NCI-H446 (cell line): ENCODE measurements around the gene SLC10A2.
"Not testable (repeated sequence)": the region's sequence is repeated elsewhere in the genome, so short reads cannot be mapped to it uniquely, and the experiment has no call there.

Source experiments
- DNase-seq, 2 experiments: peaks; one replicate each; lab custom pipeline; 2025; lab: John Stamatoyannopoulos, UW

SLC10A2 gene, protein sequence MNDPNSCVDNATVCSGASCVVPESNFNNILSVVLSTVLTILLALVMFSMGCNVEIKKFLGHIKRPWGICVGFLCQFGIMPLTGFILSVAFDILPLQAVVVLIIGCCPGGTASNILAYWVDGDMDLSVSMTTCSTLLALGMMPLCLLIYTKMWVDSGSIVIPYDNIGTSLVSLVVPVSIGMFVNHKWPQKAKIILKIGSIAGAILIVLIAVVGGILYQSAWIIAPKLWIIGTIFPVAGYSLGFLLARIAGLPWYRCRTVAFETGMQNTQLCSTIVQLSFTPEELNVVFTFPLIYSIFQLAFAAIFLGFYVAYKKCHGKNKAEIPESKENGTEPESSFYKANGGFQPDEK

DNA sequence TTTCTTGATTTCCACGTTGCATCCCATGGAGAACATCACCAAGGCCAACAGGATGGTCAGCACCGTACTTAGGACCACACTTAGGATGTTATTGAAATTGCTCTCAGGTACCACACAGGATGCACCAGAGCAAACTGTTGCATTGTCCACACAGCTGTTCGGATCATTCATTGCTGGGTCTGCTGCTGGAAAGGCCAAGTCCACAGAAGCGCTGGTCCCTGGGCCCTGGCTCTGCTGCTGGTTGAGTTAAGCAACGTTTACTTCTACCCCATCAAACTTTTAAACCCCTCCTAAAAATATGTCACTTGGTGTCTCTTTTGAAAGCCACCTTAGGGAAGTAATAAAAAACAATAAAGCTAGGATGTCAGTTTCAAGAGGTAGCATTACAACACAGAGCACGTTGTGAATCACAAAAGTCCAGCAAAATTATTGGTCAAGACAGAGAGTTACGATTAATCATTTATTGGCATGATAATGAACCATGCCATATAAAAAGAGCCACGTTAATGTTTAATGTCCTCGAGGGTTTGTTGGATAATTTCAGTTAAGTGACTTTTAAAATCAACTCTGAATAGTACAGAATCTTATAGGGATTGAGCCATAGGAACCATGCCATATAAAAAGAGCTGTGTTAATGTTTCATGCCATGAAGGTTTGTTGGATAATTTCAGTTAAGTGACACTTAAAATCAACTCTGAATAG lies at the start of gene SLC10A2:
SLC10A2 (minus strand) TSS at position 339 of the 702 bp plus-strand sequence; CDS start at position 171, 168 bp downstream.
- no peak for DNase-seq

DNA sequence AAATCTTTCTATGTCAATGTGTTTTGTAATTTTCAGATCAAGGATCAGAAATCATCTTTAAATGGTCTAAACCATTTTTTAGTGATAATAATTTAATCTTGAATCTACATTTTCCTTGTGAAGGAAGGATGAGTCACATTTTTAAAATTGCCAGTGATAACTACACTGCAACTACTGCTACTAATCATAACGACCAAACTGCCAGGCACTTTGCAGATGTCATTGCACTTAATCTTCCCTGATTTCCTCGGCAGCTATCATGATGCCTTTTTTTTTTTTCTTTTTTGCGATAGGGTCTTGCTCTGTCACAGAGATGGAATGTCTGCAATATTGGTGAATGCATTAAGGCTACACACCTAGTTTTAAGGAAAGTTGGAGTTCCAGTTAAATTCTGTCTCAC lies 41.4 kb upstream of the SLC10A2 start:
- DNase-seq = no peak

DNA sequence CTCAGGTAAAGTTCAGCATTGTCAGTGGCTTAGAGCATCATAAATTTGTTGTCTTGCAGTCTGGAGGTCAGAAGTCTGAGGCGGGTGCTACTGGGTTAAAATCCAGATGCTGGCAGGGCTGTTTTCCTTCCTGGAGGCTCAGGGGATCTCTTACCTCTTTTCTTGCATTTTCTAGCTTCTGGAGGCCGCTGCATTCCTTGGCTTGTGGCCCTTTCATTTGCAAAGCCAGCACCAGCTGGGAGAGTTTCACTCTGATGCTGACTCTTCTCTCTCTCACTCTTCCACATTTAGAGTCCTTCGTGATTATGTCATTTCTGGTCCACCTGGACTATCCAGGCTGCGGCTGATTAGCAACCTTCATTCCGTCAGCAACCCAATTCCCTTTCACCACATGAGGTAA lies 38.1 kb upstream of the SLC10A2 start:
- no peak for DNase-seq

DNA sequence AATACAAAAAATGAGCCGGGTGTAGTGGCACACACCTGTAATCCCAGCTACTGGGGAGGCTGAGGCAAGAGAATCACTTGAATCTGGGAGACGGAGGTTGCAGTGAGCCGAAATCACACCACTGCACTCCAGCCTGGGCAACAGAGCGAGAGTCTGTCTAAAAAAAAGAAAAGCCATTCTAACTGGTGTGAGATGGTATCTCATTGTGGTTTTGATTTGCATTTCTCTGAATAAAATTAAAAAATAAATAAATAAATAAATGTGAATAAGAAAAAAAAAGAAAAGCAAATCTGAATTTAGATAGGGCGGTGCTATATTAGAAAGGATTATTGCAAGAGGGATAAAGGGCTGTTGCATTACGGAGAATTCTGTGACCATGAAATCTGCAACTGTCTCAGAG lies 37.2 kb upstream of the SLC10A2 start:
- not testable (repeated sequence) for DNase-seq

DNA sequence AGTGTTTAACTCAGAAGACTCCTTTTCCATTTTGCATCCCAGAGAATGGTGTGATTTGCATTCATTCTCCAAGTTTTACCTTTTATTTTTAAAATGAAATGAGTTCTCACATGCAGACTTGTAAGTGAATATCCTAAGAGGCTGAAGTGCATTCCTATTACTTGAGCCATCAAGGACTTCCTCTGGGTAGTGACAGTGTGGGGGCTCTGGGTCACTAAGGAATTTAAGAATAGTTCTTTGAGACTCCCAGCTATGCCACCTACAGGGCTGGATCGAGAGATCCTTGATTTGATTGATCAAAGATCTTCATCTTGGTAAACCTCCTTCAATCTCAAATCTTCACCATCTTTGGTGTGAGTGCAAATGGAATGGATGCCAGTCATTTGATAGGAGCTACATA lies 36.3 kb upstream of the SLC10A2 start:
- DNase-seq = no peak

DNA sequence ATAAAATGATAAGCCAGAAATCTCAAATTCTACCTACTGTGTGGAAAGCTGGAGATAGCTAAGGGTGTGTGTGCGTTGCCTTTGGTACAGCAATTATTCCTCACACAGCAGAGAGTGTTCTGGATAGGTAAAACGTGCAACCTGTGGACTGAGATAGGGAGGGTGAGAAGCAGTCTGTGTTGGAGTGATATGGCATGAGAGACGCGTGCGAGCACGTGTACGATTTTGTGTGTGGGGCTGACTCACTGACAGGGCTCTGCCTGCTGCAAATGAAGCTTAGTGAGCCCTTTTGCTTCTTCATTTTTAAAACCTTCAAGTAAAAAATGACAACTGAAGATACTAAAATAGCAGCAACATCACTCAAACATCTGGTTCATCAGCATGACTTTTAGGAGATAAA lies 35.7 kb upstream of the SLC10A2 start:
- DNase-seq = no peak

DNA sequence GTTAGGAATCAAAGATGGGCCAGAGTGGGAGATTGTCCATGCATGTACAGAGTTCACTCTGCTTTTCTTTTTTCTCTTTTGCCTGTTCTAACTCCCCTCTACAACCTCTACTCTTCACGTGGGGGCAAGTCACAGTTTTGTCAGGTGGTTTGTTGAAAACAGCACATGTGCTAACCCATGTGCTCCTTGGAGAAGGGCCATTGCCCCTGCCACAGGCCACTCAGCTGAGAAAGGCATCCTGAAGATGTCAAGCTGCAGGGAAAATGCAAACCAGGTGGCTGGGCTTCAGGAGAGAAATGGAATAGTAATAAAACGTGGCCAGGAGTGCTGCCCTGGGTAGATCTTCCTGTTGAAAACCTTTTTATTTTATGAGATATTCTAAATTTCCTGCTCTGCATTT lies 35.3 kb upstream of the SLC10A2 start:
- DNase-seq = no peak

DNA sequence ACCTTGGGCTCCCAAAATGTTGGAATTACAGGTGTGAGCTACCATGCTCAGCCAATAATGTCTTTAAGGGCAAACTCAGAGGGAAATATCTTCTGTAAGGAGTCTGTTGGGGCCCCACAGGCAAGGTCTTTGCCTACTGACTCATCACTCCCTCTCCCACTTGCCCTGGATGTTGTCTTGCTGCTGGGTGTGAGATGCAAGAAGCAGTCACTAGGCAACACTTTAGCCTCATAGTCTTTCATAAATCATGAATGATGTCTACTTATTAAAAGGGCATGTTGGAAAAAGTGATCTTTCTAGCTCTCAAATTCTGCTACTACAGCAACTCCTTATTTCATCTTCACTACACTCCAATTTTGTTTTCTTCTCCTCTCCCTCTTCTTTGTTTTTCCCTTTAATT lies 34.6 kb upstream of the SLC10A2 start:
- DNase-seq = no peak

DNA sequence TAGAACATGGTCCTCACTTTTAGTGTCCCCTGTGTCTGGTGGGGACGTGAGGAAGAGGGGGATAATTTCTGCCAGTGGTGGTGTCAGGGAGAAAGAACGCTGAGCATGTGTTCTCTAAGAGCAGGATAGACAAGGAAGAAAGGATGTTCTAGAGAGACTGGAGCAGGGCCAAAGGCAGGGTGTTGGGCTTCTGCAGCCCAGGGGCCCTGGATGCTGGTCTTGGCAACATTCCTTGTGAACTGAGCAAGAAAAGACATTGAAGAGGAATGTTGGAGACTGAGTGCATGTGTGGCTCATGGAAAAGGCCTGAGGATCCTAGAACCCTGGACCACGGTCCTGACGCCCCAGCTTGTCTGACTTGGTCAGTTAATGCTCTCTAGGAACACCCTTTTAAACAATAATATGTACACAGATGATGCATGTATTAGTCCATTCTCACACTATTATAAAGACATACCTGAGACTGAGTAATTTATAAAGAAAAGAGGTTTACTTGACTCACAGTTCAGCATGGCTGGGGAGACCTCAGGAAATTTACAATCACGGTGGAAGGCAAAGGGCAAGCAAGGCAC lies 33.6 kb upstream of the SLC10A2 start:
- DNase-seq = no peak

DNA sequence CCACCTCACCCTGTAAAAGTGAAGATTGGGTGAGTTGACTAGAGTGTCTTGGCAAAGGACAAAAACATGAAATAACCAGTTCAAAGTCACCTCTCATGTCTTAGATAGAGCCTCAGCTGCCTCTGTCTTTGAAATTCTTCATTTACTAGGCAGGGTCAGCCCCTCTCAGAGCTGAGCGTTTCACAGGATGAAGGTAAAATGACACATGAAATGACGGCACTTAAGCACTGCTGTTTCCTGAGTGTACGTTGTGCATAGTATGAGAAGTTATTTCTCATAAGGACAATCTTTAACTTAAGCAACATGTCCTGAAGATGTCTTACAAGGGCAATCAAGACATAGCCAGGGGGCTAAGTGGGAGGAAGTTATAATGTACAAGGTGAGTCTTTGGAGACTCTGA lies 32.3 kb upstream of the SLC10A2 start:
- DNase-seq = no peak

DNA sequence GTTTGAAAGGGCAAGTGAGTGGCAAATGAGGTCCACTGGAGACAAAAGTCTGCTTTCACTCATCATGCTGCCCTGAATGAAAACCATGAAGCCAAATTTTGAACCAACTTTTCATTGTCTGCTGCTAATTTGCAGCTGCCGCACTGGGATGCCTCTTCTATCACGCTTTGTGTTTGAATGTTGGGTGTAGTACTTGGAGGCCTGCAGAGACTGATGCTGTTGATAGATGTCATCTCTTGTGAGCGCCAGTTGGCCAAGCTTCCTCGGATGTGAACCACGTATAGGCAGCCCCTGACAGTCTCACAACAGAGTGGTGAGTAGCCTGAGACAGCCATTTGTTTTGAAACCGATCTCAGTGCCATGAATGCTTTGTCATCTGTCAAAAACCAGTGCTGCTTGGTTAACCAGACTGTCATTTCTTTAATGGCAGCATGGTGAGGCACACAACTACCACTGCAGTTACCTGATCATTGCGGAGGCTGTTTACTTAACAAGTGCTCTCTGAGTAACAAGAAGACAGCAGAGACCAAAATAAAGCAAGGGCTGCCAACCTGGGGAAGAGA lies 31.2 kb upstream of the SLC10A2 start:
- no peak for DNase-seq

DNA sequence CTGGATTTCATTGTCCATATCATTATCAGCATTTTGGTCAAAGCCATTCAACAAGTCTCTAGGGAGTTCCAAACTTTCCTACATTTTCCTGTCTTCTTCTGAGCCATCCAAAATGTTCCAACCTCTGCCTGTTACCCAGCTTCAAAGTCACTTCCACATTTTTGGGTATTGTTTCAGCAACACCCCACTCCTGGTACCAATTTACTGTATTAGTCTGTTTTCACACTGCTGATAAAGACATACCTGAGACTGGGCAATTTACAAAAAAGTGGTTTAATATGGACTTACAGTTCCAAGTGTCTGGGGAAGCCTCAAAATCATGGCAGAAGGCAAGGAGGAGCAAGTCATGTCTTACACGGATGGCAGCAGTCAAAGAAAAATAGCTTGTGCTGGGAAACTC lies 27.4 kb upstream of the SLC10A2 start:
- not testable (repeated sequence) for DNase-seq

DNA sequence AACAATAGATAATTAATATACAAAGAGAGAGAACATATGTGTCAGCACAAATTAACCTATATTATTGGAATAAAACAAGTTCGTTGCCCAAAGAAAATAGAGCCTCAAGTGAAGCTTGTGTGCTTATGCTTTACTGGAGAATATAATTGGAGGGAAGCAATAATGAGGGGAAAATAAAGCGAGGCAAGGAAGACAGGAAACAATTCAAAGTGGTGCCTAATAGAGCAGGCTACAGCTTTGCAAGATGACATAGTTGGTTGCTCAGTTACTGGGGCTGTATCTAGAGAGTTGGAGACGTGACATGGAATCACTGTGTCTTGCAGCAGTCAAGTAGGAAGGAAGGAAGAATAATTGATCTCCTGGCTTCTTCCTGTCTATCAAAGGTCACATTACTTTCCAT lies 21.1 kb upstream of the SLC10A2 start:
- no peak for DNase-seq

DNA sequence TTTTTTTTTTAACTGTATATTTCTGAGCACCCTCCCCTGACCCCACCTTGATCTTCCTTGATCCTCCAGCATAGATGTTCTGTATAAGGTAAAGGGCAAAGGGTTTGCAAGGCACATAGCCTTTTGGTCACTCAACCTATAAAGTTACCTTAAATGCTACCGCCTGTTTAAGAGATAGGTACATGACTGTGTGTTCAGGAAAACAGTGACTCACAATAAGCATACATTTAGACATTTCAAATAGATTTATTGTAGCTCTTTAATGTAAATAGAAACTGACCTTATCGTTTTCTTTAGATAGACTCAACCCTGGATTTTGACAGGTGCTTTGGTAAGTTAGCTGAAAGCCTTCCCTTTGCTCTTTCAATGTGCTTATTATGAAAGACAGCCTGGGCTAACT lies 15.2 kb upstream of the SLC10A2 start:
- DNase-seq = no peak

DNA sequence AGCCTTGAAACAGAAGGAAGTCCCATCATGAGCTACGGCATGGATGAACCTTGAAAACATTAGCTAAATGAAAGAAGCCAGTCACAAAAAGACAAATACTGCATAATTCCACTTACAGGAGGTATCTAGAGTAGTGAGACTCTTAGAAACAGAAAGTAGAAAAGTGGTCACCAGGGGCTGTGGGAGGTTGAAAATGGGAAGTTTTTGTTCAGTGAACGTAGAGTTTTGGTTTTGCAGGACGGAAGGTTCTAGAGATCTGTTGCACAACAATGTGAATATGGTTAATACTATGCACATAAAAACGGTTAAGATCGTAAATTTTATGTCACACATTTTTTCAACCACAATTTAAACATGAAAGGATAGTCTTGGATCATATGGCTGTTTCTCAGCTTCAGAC lies 11.9 kb upstream of the SLC10A2 start:
- DNase-seq = no peak

DNA sequence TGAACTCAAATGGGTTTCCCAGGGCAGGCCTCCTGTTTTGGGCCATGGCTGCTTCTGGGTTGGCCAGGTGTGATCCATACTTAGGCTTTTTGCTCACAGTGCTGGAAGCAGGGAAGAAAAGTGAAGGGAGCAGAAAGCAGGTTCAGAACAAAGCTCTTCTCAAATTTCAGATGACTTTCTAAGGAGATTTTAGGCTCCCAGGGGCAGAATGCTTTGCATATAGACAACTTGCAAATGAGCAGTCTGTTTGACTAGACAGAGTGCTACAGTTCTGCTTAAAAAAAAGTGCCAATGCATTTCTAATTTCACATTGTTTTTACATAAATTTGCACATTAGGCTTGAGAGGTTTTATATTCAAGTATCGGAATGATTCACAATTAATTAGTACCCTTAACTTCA lies 2.6 kb upstream of the SLC10A2 start:
- DNase-seq = no peak

DNA sequence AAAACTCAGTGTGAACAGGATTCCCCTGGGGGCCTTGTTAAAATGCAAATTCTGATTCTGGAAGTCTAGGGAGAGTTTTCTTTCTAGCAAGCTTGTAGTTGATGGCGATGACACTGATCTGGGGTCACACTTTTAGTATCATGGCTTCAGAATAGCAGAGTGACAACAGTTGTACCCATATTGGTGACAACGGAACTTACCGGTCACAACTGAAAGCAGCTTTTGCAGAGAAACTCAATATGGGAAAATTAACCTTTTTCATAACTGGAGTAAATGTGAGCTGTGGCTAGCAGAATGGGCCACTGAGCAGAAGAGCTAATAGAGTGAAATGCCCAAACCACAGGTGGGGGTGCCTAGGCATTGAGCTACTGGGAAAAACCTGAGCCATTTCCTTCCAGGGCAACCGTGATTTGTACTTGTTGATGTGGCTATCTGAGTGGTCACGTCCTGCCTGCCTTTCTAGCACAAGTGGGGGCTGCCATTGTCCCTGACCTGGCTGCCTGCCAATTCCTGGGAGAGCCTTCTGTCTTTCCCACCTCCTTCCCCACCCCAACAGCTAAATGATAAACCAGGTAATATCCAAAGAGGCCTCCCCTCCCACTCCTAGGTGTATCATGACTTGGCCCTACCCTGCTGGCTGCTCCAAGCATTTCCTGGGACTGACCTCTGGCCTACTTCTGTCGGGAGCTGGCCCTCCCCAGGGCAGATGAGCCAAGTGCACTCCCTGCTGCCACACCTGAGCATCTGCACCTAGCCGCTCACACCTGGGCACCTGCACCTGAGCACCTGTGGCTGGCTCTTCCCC lies 1.7 kb upstream of the SLC10A2 start:
- no peak for DNase-seq

DNA sequence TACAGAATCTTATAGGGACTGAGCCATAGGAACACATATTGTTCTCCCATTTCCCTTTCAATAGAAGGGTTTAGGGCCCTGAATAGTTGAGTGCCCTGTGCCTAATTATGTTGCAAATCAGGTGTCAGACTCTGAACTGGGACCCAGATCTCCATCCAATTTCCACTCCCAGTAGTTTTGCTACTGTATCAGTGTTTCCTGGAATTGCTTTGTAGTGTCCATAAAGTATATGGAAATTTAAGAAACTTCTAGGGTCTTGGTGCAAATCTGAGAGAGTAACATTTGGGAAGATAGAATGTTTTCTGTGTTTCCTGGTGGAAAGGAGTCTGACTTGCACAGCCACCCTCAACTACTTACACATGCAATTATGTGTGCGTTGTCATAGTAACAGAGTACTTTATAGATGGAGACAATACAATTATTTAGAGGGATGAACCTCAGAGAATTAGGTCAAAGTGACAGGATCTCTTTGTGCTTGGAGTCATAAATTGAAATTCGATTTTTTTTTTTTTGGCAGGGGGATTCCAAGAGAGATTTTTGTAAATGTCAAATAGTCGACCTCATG lies 646 bp upstream of the SLC10A2 start:
- DNase-seq = no peak

DNA sequence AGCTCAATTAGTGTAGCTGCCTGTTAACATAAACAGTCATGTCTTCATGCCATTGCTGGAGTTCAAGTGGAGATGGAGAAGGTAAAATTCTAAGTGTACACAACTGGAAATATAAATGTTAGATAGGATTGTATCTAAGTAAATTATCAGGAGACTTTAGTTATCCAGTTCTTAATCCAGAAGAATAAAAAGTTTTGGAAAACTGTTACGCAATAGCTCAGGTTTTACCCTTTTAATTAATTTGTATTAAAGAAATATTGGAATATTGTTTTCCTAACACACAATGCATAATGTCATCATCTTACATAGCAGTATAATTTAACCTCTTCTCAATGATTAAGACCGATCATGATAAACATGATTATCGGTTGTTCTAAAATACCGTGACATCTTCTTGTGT lies 2.8 kb downstream of the SLC10A2 start:
- DNase-seq = no peak

DNA sequence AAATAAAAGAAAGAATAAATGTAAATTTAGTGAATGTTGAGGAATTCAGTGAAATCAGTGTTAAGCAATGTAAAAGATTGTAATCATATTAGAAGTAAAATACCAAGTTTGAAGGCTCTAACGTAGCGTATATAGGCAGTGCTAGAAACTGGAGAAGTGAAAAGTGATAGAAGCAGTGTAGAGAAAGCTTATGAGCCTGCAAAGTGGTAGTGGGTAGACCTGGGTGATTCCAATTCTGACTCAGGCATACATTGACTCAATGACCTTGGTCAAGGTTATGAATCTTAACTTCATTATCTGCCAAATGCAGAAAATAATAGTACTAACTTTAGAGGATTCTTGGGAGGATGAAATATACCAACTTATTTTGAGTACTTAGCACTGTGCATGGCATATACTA lies 4.1 kb downstream of the SLC10A2 start:
- no peak for DNase-seq

DNA sequence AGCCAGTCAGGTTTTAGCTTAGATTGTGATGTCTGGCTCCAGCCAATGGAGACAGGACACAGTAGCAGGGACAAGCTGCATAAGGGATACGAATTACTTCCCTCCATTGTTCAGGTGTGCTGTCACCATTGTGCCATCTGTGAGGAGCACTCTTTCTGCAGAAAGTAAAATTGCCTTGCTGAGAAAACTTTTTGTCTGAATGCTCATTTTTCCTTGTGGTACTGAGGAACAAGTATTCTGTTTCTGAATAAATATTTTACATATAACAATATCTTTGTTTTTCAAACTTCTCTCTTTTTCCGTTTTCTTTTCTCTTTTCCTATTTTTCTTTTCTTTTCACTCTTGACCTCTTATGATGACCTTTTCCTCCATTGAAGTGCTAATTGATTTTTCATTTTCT lies 10.2 kb downstream of the SLC10A2 start:
- no peak for DNase-seq

DNA sequence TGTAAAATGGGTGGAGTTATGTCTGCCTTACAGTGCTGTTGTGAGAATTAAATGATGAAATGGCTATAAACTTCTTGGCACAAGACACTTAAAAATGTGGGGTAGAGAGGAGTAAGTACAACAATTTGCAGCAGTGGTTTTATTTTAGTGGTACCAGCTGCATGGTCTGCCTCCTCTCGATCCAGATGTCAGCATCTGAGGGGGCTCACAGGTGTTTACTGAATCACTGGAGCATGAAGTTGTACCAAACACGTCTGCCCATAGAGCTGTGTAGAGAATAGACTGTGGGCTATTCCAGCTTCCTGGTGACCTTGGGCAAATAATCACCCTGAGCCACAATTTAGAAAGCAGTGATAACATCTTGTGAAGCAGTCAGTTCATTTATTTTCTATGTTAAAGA lies 11.1 kb downstream of the SLC10A2 start:
- no peak for DNase-seq
